HG02870 (cell line): ENCODE results near the gene CADM2.
"Not testable (repeated sequence)": the region's sequence is repeated elsewhere in the genome, so short reads cannot be mapped to it uniquely, and the experiment has no call there.

Source experiments
- ATAC-seq: cut with Tn5 transposase; IDR thresholded peaks from one replicate; pipeline ENCODE4 v1.9.1; 2021; ENCODE audit warnings: mild to moderate bottlenecking, moderate library complexity; ENCODE audit not compliant: unreplicated experiment

Gene CADM2

DNA sequence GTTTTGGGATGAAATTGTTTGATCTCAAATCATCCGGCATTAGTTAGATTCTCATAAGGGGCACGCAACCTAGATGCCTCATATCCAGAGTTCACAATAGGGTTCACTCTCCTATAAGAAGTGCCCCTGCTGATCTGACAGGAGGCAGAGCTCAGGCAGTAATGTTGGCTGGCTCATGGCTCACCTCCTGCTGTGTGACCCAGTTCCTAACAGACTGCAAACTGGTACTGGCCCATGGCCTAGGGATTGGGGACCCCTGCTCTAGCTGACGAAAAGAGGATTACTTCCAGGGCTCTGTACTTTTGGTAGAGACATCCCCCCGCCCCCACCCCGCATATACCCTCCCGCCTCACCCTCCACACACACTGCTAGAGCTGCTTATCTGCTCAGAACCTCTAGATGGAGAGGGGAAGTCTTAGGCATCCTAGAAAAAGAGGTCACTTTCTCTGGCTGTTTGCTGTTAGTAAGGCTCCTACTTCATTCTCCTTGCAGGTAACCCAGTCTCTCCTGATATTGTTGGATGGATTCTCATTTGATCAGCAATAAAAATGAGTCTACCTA lies 923.1 kb downstream of the CADM2 start:
- no peak for ATAC-seq

DNA sequence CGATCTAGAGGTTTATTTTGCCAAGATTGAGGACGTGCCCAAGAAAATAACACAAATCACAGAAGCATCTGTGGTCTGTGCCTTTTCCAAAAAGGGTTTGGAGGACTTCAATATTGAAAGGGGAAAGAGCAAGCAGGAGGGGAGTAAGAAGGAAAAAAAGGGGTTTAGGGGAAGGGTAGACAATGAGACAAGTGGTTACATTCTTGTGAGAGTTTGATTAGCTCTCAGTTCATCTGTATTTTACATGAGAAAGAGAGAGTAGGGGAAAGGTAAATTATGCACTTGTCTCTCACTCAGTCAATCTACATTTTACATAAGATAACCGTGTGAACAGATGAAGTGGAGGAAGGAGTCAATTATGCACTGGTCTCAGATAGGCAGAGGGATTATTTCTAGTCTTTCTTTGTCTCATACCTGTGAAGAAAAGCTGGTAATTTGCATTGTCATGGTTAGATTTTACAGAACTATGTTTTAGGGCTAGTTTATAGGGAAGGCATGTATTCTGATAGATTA lies 931.3 kb downstream of the CADM2 start:
- no peak for ATAC-seq

DNA sequence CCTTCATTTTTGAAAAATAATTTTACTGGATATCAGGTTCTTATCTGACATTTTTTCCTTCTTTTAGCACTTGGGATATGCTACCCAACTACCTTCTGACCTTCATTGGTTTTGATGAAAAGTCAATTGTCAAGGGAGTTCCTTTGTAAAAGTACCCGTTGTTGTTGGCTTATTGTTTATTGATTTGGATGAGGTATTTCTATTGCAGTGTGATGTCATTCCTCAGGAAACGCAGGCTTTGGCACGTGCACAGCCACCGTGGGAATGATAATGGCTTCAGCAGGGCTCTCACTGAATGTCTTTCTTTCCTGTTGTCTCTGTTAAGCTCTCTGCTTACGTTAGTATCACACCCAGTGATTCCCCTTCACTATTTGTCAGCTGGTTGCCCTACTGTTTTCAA lies 944.6 kb downstream of the CADM2 start:
- ATAC-seq = no peak

DNA sequence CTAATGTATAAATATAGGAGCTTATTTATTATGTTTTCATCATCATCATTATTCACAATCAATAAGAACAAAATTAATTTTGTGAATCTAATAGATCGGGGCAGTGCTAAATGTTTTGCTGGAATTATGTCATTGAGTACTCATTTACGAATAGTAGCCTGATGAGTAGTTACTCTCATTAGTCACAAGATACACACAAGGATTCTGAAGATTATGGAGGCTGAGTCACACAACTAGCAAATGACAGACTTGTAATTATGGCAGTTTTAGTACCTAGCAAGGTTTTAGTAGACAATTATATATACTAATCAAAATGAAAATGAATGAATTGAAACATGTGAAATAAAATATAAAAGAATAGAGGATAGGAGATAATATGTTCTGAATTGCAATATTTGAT lies 954.2 kb downstream of the CADM2 start:
- no peak for ATAC-seq

DNA sequence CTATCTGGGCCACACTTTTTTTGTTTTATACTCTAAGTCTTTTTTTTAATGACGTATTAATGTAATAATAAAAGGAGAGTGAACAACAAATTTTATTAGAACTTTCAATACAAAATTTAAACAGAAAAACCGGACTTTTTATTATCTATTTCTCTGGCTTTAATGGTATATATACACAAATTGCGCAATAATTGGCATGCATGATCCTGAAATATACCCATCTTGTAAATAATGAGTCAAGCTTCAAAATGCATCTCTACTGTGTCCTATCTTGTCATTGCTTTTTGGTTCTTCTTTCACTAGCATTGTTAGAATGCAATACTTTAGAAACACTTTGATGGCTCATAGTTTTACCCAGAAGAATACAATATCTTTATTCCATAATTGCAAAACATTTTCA lies 963.6 kb downstream of the CADM2 start:
- ATAC-seq = no peak

- no peak for ATAC-seq
Observed at GRCh38 chr3:85930718-85931117, 971.9 kb downstream of the CADM2 start.

DNA sequence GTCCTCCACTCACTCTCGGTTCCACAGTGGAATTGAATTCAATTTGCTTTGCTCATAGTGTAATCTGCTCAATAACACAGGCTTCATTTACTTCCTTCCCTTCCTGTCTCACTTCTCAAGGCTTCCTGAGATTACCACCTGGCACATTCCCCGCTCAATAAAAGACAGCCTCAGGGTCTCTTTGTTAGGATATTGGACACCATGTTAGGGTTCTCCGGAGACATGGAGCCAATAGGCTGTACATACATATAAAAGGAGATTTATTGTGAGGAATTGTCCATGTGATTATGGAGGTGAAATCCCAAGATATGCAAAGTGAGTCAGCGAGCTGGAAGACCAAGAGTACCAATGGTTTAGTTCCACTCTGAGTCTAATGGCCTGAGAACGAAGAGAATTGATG lies 974.5 kb downstream of the CADM2 start:
- no peak for ATAC-seq

GRCh38 chr3:85935171-85935570 lies 976.4 kb downstream of the CADM2 start:
- ATAC-seq = no peak

DNA sequence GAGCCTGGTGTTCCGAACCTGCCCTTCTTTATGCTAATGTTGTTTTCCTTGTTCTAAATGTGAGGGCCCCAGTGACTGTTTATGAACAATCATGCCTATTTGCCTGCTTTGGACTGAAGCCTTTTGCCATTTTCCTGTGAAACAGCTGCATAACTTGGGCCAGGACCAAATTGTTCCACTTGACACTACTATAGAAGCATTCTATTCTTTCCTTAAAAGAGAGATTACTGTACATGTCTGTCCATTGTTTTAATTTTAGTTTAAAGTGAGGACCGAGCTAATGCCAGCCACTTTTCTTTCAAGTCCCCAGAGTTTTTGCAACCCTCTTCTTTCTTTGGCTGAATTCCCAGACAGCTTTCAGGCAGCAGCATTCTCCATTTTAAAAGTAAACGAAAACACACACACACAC lies 980.3 kb downstream of the CADM2 start:
- ATAC-seq = no peak

DNA sequence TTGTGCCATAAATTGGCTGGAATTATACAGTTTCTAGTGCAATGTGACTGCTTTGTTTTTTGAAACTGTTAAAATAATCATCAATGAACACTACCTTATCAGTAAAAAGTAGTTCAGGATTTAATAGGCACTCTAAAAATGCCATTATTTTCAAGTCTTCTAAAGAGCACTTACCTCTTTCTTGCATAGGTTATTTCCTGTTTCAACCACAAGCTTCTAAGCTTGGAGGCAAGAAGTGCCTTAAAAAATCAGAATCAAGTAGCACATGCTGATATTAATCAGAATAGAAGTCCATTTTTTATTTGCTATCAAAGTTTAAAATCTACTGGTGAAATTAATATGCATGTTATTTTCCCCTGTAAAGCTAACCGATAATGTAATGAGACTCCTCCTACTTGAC lies 991.6 kb downstream of the CADM2 start:
- no peak for ATAC-seq

DNA sequence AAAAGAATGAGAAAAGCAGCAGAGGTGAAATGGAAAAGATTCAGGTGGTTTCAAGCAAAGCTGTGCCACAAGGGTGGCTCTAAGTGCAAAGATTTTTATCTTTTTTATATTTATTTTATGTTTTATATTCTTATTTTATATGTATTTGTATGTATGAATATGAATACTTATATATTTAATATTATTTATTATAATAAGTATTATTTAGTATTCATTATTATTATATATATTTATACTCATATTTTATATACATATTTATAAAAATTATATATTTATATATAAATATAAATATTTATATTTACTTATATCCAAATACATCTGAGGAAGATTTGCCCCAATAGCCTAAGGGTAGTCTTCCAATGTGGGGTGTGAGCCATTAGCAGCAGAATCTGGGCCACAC lies 1002.0 kb downstream of the CADM2 start:
- no peak for ATAC-seq

DNA sequence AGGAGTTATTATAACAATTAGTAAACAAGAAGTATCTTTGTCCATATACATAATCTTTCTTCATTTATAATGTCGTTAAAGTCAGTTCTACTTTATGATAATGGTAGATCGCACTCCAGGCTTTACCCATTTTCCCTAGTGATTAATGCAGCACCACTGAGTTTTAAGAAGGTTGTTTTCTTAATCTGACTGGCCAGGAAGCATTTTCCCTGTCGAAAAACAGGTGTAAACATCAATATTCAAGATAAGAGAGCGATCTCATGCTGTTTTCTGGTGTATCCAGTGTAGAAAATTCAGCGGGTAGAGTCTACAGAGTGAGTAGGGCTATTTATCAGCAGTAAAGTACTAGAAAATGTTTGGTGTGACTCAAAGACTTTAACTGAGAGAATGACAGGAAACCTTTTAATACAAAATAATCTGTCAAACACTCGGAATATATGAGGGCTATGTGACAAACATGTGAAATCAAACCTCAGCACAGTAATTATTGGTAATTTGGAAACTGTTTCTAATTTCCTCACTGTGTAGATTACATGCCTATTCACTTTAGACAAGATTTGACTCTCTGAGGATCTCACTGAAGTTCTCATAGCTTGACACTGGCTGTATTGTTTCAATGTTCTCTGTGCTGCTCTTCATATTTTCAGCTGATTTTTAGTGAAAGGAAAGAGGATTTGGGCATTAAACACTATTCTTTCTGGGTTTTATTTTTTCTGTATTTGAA lies 1019.0 kb downstream of the CADM2 start:
- no peak for ATAC-seq

DNA sequence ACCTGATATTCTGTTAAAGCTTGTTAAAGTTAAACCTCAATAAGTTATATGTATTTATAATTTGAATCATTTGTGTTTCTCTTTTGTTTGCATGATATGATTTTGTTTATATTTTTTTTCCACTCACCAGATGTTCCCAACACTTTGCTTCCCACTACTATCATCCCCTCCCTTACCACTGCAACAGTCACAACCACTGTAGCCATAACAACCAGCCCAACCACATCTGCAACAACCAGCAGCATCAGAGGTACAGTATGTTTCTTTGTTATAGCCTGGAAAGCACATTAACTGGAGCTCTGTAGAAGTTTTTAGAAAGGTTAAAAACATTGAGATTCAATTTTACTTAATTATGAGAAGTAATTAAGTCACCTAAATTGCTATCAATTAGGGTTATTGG lies 1020.2 kb downstream of the CADM2 start:
- ATAC-seq = no peak

GRCh38 chr3:85989581-85989980 lies 1030.8 kb downstream of the CADM2 start:
- not testable (repeated sequence) for ATAC-seq

DNA sequence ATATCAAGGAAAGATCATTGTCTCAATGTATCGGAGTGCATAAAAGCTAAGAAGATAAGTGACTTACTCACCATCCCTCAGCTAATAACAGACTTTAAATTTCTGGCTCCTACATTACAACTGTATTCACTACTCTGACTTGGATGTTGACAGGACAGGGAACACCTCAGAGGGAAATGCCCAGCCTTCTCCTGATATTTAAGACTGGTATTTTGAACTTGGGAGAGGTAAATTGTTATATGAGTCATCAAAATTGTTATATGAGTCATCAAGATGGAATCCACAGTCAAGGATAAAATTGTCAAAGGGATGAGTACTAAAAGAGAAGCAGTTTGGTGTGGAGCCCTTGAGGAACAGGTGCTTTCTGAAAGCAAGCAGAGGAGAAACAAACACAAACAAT lies 1070.8 kb downstream of the CADM2 start:
- ATAC-seq = no peak

- ATAC-seq = no peak
Observed at GRCh38 chr3:86037916-86038315, 1079.1 kb downstream of the CADM2 start.

DNA sequence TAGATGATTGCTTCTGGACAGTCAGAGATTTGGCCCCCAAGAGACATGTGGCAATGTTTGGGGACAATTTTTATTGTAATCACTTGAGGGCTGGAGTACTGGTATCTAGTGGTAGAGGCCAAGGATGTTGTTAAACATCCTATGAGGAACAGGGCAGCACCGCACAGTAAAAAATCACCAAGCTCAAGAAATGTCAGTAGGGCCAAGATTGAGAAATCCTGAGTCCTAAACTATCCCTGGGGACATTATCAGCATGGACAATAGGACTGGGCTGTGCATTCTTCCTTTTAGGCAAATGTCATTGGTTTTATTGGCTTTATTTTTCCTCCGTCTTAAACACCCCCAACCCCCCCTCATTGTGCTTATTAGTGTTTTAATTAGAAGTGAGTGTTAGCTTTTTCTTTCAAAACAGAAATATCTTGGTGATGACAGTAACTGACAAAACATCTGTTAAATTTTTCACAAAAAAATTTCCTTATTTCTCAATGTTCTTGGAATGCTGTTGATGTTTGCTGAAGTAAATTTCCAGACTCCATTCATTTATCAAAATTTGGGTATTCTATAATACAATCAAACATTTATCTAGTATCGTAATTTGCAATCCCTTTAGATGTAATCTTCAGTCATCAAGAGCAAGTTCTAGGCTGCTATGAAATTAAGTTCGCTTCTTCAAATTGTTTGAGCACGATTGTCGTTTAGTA lies 1087.8 kb downstream of the CADM2 start:
- ATAC-seq = no peak

DNA sequence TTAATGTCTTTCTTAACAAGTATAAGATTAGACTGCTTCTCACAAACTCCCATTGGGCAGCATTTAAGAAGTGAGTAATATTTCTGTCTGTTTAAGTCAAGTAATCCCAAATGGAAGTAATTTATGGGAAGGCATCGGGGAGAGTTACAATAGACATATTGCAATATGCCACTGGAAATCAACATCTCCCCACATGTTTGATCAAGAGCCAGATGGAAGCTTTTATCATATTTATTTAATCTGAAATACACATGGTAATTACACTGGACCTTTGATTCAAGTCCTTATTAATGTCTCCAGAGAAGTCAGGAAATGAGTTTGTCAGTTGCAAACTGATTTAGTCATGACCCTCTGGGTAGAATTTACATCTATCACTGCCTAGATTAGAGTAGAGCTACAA lies 1088.4 kb downstream of the CADM2 start:
- no peak for ATAC-seq

- ATAC-seq = no peak
Observed at GRCh38 chr3:86051058-86051457, 1092.3 kb downstream of the CADM2 start.

- ATAC-seq = no peak
Observed at GRCh38 chr3:86056032-86056431, 1097.2 kb downstream of the CADM2 start.

GRCh38 chr3:86056962-86057361 lies 1098.2 kb downstream of the CADM2 start:
- no peak for ATAC-seq

GRCh38 chr3:86073799-86074198 lies 1115.0 kb downstream of the CADM2 start:
- ATAC-seq = no peak
